K562 (cell line): ENCODE measurements around the gene HNF1B. TPM values are rescaled to one million over a fixed set of nuclear protein-coding genes. Genes with fewer than 3 reads are reported as not detected.

Experiments
- ATAC-seq: fragments of 200-7000 bp; cut with Tn5 transposase; 3 replicates; pipeline ENCODE4 v1.9.1; 2020; ENCODE audit warnings: moderate library complexity
- BruUV-seq: library from RNA; stranded (reverse); fragments of 400-500 nt; replicated peaks from 2 replicates; lab custom pipeline; 2021; lab: Mats Ljungman, UMichigan
- CTCF ChIA-PET: fragments of 300-600 bp; formaldehyde crosslinking; extraction: SDS; loops from one replicate; lab custom pipeline; 2021; ENCODE audit warnings: low intra/inter-chr PET ratio; lab: Yijun Ruan, JAX
- POLR2A ChIA-PET: fragments of 300-600, 350-650 bp; sonication (Branson Sonifier 250); formaldehyde crosslinking; extraction: SDS; loops from one replicate; lab custom pipeline; 2021; ENCODE audit warnings: antibody characterized with exemption, inconsistent platforms; lab: Yijun Ruan, JAX
- DNase-seq, 4 experiments: peaks; one replicate each; pipeline versions ENCODE4 v3.0.0 to v3.0.0-alpha.2; 2011 to 2018; ENCODE audit warnings: low spot score in 3 of 4, mixed read lengths in 3 of 4; ENCODE audit errors: extremely low read depth in 1 of 4
- FAIRE-seq: peaks from 2 replicates; lab custom pipeline; 2011; peaks lifted over from hg19 to GRCh38; lab: Jason Lieb, UNC
- H2AFZ ChIP-seq: 2 replicates; pipeline ENCODE4 v1.6.0; 2011; ENCODE audit warnings: low read depth, low read length, control low read depth, inconsistent platforms
- H3K27ac ChIP-seq: fragments of 200-600 bp; 3 replicates; pipeline ENCODE4 v1.8.0; 2011; ENCODE audit warnings: low read depth, mild to moderate bottlenecking, control low read depth, inconsistent platforms, low read length, moderate library complexity, mixed read lengths; ENCODE audit errors: extremely low read depth
- H3K27me3 ChIP-seq, 2 experiments: fragments of 300-600 bp in 1 of 2; 2 replicates in 1 of 2; 3 replicates in 1 of 2; pipeline versions ENCODE4 v1.6.0 to v1.8.0; 2011; ENCODE audit warnings: inconsistent platforms in 2 of 2, low read length in 2 of 2, mild to moderate bottlenecking in 1 of 2, mixed read lengths in 1 of 2, moderate library complexity in 1 of 2; ENCODE audit not compliant: control insufficient read depth in 2 of 2, insufficient read depth in 2 of 2
- H3K36me3 ChIP-seq: fragments of 300-600 bp; 3 replicates; pipeline ENCODE4 v1.8.0; 2011; ENCODE audit warnings: mild to moderate bottlenecking, low read length, inconsistent platforms; ENCODE audit not compliant: control insufficient read depth, insufficient read depth
- H3K4me1 ChIP-seq, 2 experiments: fragments of 200-600 bp in 1 of 2; replicated peaks in 1 of 2; 2 replicates in 1 of 2; 3 replicates in 1 of 2; pipeline versions ENCODE4 v1.5.1 to v1.8.0; 2011; ENCODE audit warnings: inconsistent platforms in 2 of 2, low read length in 2 of 2, mild to moderate bottlenecking in 1 of 2, mixed read lengths in 1 of 2, moderate library complexity in 1 of 2; ENCODE audit not compliant: control insufficient read depth in 2 of 2, insufficient read depth in 2 of 2
- H3K4me2 ChIP-seq: 2 replicates; pipeline ENCODE4 v1.6.1; 2011; ENCODE audit warnings: low read length, control low read depth, inconsistent platforms, mixed read lengths; ENCODE audit not compliant: insufficient read depth
- H3K4me3 ChIP-seq: fragments of 200-600 bp; sonication (generic), shearing (Covaris generic); 2 replicates; pipeline ENCODE4 v1.5.1; 2016; ENCODE audit warnings: control low read depth, inconsistent platforms
- H3K79me2 ChIP-seq: fragments of 200-600 bp; 3 replicates; pipeline ENCODE4 v1.8.0; 2011; ENCODE audit warnings: low read length, inconsistent platforms; ENCODE audit not compliant: control insufficient read depth, insufficient read depth
- H3K9ac ChIP-seq, 2 experiments: 2 replicates each; pipeline versions ENCODE4 v1.6.0 to v1.6.1; 2011; ENCODE audit warnings: low read depth in 2 of 2, low read length in 2 of 2, control low read depth in 1 of 2, inconsistent platforms in 1 of 2, mild to moderate bottlenecking in 1 of 2, mixed read lengths in 1 of 2; ENCODE audit not compliant: insufficient read depth in 1 of 2
- H3K9me1 ChIP-seq: one replicate; pipeline ENCODE4 v1.6.0; 2011; ENCODE audit warnings: inconsistent platforms, mild to moderate bottlenecking, low read length, moderate library complexity; ENCODE audit not compliant: control insufficient read depth, insufficient read depth
- H3K9me3 ChIP-seq: replicated peaks from 2 replicates; pipeline ENCODE4 v1.5.1; 2011; ENCODE audit warnings: low read depth, low read length, inconsistent platforms; ENCODE audit not compliant: control insufficient read depth, insufficient read depth
- H4K20me1 ChIP-seq: replicated peaks from 2 replicates; pipeline ENCODE4 v1.6.1; 2011; ENCODE audit warnings: low read length, inconsistent platforms, mixed read lengths; ENCODE audit not compliant: control insufficient read depth, insufficient read depth
- BACH1 ChIP-seq: fragments of 200-800 bp; sonication (Bioruptor generic); IDR thresholded peaks from 2 replicates; pipeline ENCODE4 v1.6.1; 2016; ENCODE audit warnings: missing genetic modification characterization, missing compliant biosample characterization
- BRD9 ChIP-seq: fragments of 450-650 bp; IDR thresholded peaks from 2 replicates; pipeline ENCODE4 v1.6.1; 2018; ENCODE audit warnings: low read depth; ENCODE audit not compliant: partially characterized antibody
- JUN ChIP-seq, 2 experiments: sonication (generic) in 1 of 2; formaldehyde crosslinking in 1 of 2; IDR thresholded peaks; 2 replicates each; pipeline versions ENCODE4 v1.6.1 to v1.8.0; 2012 to 2022; ENCODE audit warnings: borderline replicate concordance in 2 of 2, mild to moderate bottlenecking in 2 of 2, improper control_type of control experiment in 1 of 2, low read depth in 1 of 2, low read length in 1 of 2, missing genetic modification reagents in 1 of 2
- JUNB ChIP-seq: fragments of 450-650 bp; formaldehyde crosslinking; conservative IDR thresholded peaks from 2 replicates; pipeline ENCODE4 v1.4.0; 2020; ENCODE audit warnings: mild to moderate bottlenecking
- NFIC ChIP-seq: fragments of 450-650 bp; IDR thresholded peaks from 2 replicates; pipeline ENCODE4 v1.6.1; 2017; ENCODE audit warnings: mild to moderate bottlenecking, inconsistent platforms
- TEAD1 ChIP-seq, 2 experiments: fragments of 450-650 bp in 1 of 2; sonication (generic) in 1 of 2; formaldehyde crosslinking; IDR thresholded peaks; 2 replicates each; pipeline versions ENCODE4 v1.4.0 to v1.8.0; 2020 to 2022; ENCODE audit warnings: mild to moderate bottlenecking in 2 of 2, missing genetic modification reagents in 1 of 2
- ZNF24 ChIP-seq: fragments of 450-650 bp; IDR thresholded peaks from 2 replicates; pipeline ENCODE4 v1.6.1; 2016
- ZNF707 ChIP-seq: fragments of 250-450 bp; sonication (Bioruptor Pico); conservative IDR thresholded peaks from 2 replicates; pipeline ENCODE4 v1.8.0; 2022; ENCODE audit warnings: inconsistent platforms, mild to moderate bottlenecking, moderate library complexity
- WGBS: fragments of 100-300 bp; shearing (Covaris generic); methylation state at CpG from one replicate; pipeline ENCODE4 v1.1.6; 2016; ENCODE audit warnings: low coverage, mixed read lengths; ENCODE audit not compliant: insufficient coverage; ENCODE audit errors: missing lambda C conversion rate; 5-methylcytosine and 5-hydroxymethylcytosine counted together
- in situ Hi-C: fragments of 300-500 bp; cut with MboI; formaldehyde crosslinking; loops from 4 replicates; pipeline ENCODE4 v1.15.0; 2018; ENCODE audit warnings: inconsistent platforms, mixed read lengths
- intact Hi-C: fragments of 100-400 bp; cut with micrococcal nuclease; formaldehyde crosslinking; loops from 2 replicates; pipeline ENCODE4 v1.14.2; 2022
- polyA plus RNA-seq, 8 experiments: library from polyadenylated mRNA; depleted of rRNA in 4 of 8; stranded (reverse) in 5 of 8; unstranded in 3 of 8; fragments of >200 nt; fragmentation: Nextera tagmentation in 2 of 8; fragmentation: Illumina TruSeq in 1 of 8; extraction: Ambion mirVana in 2 of 8; extraction: Trizol in 1 of 8; gene quantifications; 2 replicates each; pipeline versions ENCODE4 v1.2.1 to v1.2.3, GENCODE V29; 2011 to 2014; ENCODE audit warnings: inconsistent platforms in 1 of 8, missing spikeins in 1 of 8
- total RNA-seq, 7 experiments: library from RNA; depleted of rRNA in 6 of 7; stranded (reverse); fragments of >200 nt in 6 of 7; fragmentation: Illumina TruSeq in 2 of 7; extraction: Trizol in 2 of 7; gene quantifications; 2 replicates each; pipeline versions ENCODE4 v1.2.1 to v1.2.3, GENCODE V29; 2011 to 2021; ENCODE audit warnings: low replicate concordance in 1 of 7
- TF ChIP-seq, protein P1 (sequence below): sonication (generic); formaldehyde crosslinking; IDR thresholded peaks from 2 replicates; pipeline ENCODE4 v1.8.0; 2022; ENCODE audit warnings: missing genetic modification reagents, mild to moderate bottlenecking, borderline replicate concordance
- TF ChIP-seq, protein P2 (sequence below): sonication (generic); formaldehyde crosslinking; IDR thresholded peaks from 2 replicates; pipeline ENCODE4 v1.8.0; 2023; ENCODE audit warnings: mild to moderate bottlenecking, missing genetic modification reagents

Gene HNF1B
- total and polyA plus RNA-seq, 9 of the 15 experiments (the other 6 are each of a cell fraction or from before 2014, with no cell fraction given) = not detected

GRCh38 chr17:37786481-37786880, 41.6 kb upstream of the HNF1B start:
- ATAC-seq (no peak), DNase-seq (no peak), FAIRE-seq (no peak)
- Histone ChIP-seq H3K4me1 (no peaks in the 10 kb centered on the region), H3K79me2 (no peaks in the 10 kb centered on the region), H3K9me3 (no peaks in the 10 kb centered on the region), H3K9me1 (no peaks in the 10 kb centered on the region), H3K4me2 (no peak overlapping the region), H3K27ac (no peak overlapping the region), H4K20me1 (no peaks in the 10 kb centered on the region), H3K4me3 (no peak overlapping the region), H3K36me3 (no peaks in the 10 kb centered on the region), H2AFZ (no peak overlapping the region), H3K27me3 (peaks cover 12 to 20% of the 10 kb centered on the region in 2 experiments; a peak in 3 of 5 replicates), H3K9ac (no peak overlapping the region)
- in situ Hi-C loops (no loop called here), intact Hi-C loops (no loop called here)
- ChIA-PET POLR2A (no interaction called here), CTCF (no interaction called here)
- no TSS peak for BruUV-seq
- WGBS = 4% methylated on average over 2 of the region's 2 CpGs
- TF ChIP-seq TEAD1 (CRISPR knock-in tag; IDR thresholded peaks at IDR 0.05) (no peak), JUN (IDR thresholded peaks at IDR 0.05; ENCODE audit: borderline replicate concordance, low read depth, low read length) (no peak), JUN (CRISPR knock-in tag; IDR thresholded peaks at IDR 0.05; ENCODE audit: borderline replicate concordance) (no peak), JUNB (CRISPR knock-in tag) (no peak), BACH1 (tag) (no peak), NFIC (no peak), BRD9 (no peak), ZNF24 (no peak), ZNF707 (CRISPR knock-in tag) (no peak)
- TF ChIP-seq, protein P1, sequence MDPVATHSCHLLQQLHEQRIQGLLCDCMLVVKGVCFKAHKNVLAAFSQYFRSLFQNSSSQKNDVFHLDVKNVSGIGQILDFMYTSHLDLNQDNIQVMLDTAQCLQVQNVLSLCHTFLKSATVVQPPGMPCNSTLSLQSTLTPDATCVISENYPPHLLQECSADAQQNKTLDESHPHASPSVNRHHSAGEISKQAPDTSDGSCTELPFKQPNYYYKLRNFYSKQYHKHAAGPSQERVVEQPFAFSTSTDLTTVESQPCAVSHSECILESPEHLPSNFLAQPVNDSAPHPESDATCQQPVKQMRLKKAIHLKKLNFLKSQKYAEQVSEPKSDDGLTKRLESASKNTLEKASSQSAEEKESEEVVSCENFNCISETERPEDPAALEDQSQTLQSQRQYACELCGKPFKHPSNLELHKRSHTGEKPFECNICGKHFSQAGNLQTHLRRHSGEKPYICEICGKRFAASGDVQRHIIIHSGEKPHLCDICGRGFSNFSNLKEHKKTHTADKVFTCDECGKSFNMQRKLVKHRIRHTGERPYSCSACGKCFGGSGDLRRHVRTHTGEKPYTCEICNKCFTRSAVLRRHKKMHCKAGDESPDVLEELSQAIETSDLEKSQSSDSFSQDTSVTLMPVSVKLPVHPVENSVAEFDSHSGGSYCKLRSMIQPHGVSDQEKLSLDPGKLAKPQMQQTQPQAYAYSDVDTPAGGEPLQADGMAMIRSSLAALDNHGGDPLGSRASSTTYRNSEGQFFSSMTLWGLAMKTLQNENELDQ (CRISPR knock-in tag) = no peak
- TF ChIP-seq, protein P2, sequence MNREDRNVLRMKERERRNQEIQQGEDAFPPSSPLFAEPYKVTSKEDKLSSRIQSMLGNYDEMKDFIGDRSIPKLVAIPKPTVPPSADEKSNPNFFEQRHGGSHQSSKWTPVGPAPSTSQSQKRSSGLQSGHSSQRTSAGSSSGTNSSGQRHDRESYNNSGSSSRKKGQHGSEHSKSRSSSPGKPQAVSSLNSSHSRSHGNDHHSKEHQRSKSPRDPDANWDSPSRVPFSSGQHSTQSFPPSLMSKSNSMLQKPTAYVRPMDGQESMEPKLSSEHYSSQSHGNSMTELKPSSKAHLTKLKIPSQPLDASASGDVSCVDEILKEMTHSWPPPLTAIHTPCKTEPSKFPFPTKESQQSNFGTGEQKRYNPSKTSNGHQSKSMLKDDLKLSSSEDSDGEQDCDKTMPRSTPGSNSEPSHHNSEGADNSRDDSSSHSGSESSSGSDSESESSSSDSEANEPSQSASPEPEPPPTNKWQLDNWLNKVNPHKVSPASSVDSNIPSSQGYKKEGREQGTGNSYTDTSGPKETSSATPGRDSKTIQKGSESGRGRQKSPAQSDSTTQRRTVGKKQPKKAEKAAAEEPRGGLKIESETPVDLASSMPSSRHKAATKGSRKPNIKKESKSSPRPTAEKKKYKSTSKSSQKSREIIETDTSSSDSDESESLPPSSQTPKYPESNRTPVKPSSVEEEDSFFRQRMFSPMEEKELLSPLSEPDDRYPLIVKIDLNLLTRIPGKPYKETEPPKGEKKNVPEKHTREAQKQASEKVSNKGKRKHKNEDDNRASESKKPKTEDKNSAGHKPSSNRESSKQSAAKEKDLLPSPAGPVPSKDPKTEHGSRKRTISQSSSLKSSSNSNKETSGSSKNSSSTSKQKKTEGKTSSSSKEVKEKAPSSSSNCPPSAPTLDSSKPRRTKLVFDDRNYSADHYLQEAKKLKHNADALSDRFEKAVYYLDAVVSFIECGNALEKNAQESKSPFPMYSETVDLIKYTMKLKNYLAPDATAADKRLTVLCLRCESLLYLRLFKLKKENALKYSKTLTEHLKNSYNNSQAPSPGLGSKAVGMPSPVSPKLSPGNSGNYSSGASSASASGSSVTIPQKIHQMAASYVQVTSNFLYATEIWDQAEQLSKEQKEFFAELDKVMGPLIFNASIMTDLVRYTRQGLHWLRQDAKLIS = no peak
